A549 (cell line): ENCODE results near the gene LOXL4. TPM values are rescaled to one million over a fixed set of nuclear protein-coding genes. Genes with fewer than 3 reads are reported as not detected.

ENCODE experiments used
- ATAC-seq, 2 experiments: fragments of 200-7000 bp in 1 of 2; fragments of >200 bp in 1 of 2; cut with Nextera tagmentation in 1 of 2; cut with Tn5 transposase in 1 of 2; 3 replicates each; pipeline versions ENCODE4 v1.8.0 to v1.9.1; 2018 to 2020; ENCODE audit warnings: mild to moderate bottlenecking in 1 of 2, moderate library complexity in 1 of 2
- CTCF ChIA-PET: fragments of 300-600 bp; sonication (Branson Sonifier 250); formaldehyde crosslinking; extraction: SDS; loops from one replicate; lab custom pipeline; 2021; ENCODE audit warnings: antibody characterized with exemption, inconsistent platforms; lab: Yijun Ruan, JAX
- POLR2A ChIA-PET: fragments of 350-600 bp; formaldehyde crosslinking; extraction: SDS; loops from one replicate; lab custom pipeline; 2021; ENCODE audit warnings: antibody characterized with exemption, inconsistent platforms; lab: Yijun Ruan, JAX
- DNase-seq, 2 experiments: peaks; one replicate each; pipeline versions ENCODE4 v3.0.0 to v3.0.0-alpha.2; 2011 to 2016; ENCODE audit warnings: low read depth in 1 of 2, low spot score in 1 of 2
- FAIRE-seq: peaks from 2 replicates; lab custom pipeline; 2011; peaks lifted over from hg19 to GRCh38; lab: Jason Lieb, UNC
- H3K27ac ChIP-seq, 2 experiments: fragments of >200 bp; sonication (Bioruptor Twin); formaldehyde crosslinking; 3 replicates each; pipeline ENCODE4 v1.5.1; 2016 to 2017
- H3K4me1 ChIP-seq: fragments of >200 bp; sonication (Bioruptor Twin); formaldehyde crosslinking; 3 replicates; pipeline ENCODE4 v1.6.1; 2016
- H3K4me2 ChIP-seq: fragments of >200 bp; sonication (Bioruptor Twin); formaldehyde crosslinking; 3 replicates; pipeline ENCODE4 v1.6.1; 2016
- H3K4me3 ChIP-seq: fragments of >200 bp; sonication (Bioruptor Twin); formaldehyde crosslinking; 3 replicates; pipeline ENCODE4 v1.5.1; 2016
- H3K9me3 ChIP-seq: fragments of >200 bp; sonication (Bioruptor Twin); formaldehyde crosslinking; 3 replicates; pipeline ENCODE4 v1.6.1; 2016
- ATOH8 ChIP-seq: fragments of 250-450 bp; sonication (Bioruptor Pico); IDR thresholded peaks from 2 replicates; pipeline ENCODE4 v1.5.0; 2020; ENCODE audit warnings: low read depth, mild to moderate bottlenecking, moderate library complexity
- CHD4 ChIP-seq: fragments of 200-600 bp; sonication (generic); IDR thresholded peaks from 2 replicates; pipeline ENCODE4 v1.6.1; 2016; ENCODE audit warnings: antibody characterized with exemption, mild to moderate bottlenecking, borderline replicate concordance
- FOSB ChIP-seq: fragments of 250-450 bp; sonication (Bioruptor Pico); IDR thresholded peaks from 2 replicates; pipeline ENCODE4 v1.5.0; 2020; ENCODE audit warnings: mild to moderate bottlenecking, moderate library complexity
- FOSL2 ChIP-seq, 2 experiments: fragments of 450-650 bp in 1 of 2; fragments of >200 bp in 1 of 2; sonication (Bioruptor Twin) in 1 of 2; formaldehyde crosslinking; IDR thresholded peaks; 2 replicates each; pipeline versions ENCODE4 v1.5.0 to v1.6.1; 2016 to 2020; ENCODE audit warnings: mild to moderate bottlenecking in 1 of 2, moderate library complexity in 1 of 2
- HDAC2 ChIP-seq: fragments of 200-600 bp; sonication (generic); IDR thresholded peaks from 2 replicates; pipeline ENCODE4 v1.6.1; 2016
- HMGXB4 ChIP-seq: fragments of 250-450 bp; sonication (Bioruptor Pico); IDR thresholded peaks from 2 replicates; pipeline ENCODE4 v1.5.0; 2021; ENCODE audit warnings: mild to moderate bottlenecking, moderate library complexity, borderline replicate concordance
- HOXA7 ChIP-seq: fragments of 250-450 bp; sonication (Bioruptor Pico); IDR thresholded peaks from 2 replicates; pipeline ENCODE4 v1.5.0; 2020; ENCODE audit warnings: mild to moderate bottlenecking, moderate library complexity
- KDM1A ChIP-seq: fragments of 200-600 bp; sonication (generic); IDR thresholded peaks from 2 replicates; pipeline ENCODE4 v1.6.1; 2016; ENCODE audit warnings: low read depth, mild to moderate bottlenecking
- MAFK ChIP-seq: fragments of 450-650 bp; IDR thresholded peaks from 2 replicates; pipeline ENCODE4 v1.6.1; 2014; ENCODE audit not compliant: partially characterized antibody
- NPAS2 ChIP-seq: fragments of 250-450 bp; sonication (Bioruptor Pico); IDR thresholded peaks from 2 replicates; pipeline ENCODE4 v1.8.0; 2022; ENCODE audit warnings: mild to moderate bottlenecking, moderate library complexity, borderline replicate concordance
- PHF8 ChIP-seq: fragments of 200-600 bp; sonication (generic); IDR thresholded peaks from 2 replicates; pipeline ENCODE4 v1.6.1; 2016; ENCODE audit warnings: low read depth, mild to moderate bottlenecking, antibody characterized with exemption, moderate library complexity, borderline replicate concordance
- POLR2AphosphoS2 ChIP-seq: conservative IDR thresholded peaks from 2 replicates; pipeline ENCODE4 v1.6.1; 2012; ENCODE audit warnings: low read length, improper control_type of control experiment, inconsistent platforms
- RARB ChIP-seq: fragments of 250-450 bp; sonication (Bioruptor Pico); IDR thresholded peaks from 2 replicates; pipeline ENCODE4 v1.8.0; 2021; ENCODE audit warnings: mild to moderate bottlenecking, moderate library complexity
- SREBF2 ChIP-seq: fragments of 450-650 bp; IDR thresholded peaks from 2 replicates; pipeline ENCODE4 v1.6.1; 2014; ENCODE audit warnings: mild to moderate bottlenecking, moderate library complexity
- TP53 ChIP-seq: fragments of 250-450 bp; sonication (Bioruptor Pico); IDR thresholded peaks from 2 replicates; pipeline ENCODE4 v1.5.0; 2021; ENCODE audit warnings: mild to moderate bottlenecking, moderate library complexity
- ZC3H11A ChIP-seq: fragments of 450-650 bp; IDR thresholded peaks from 2 replicates; pipeline ENCODE4 v1.6.1; 2014; ENCODE audit warnings: antibody characterized with exemption, mild to moderate bottlenecking
- ZNF302 ChIP-seq: fragments of 250-450 bp; sonication (Bioruptor Pico); IDR thresholded peaks from 2 replicates; pipeline ENCODE4 v1.9.0; 2021; ENCODE audit warnings: inconsistent platforms, mild to moderate bottlenecking, moderate library complexity
- WGBS: methylation state at CpG from one replicate; pipeline ENCODE4 v1.1.6; 2017; ENCODE audit errors: missing lambda C conversion rate; 5-methylcytosine and 5-hydroxymethylcytosine counted together
- polyA plus RNA-seq, 4 experiments: library from polyadenylated mRNA; depleted of rRNA in 3 of 4; stranded (reverse); fragments of >200 nt; fragmentation: RNase III in 1 of 4; extraction: RNeasy Plus Mini Kit Qiagen cat#74134 plus additional on column Dnase treatment in 1 of 4; gene quantifications; 2 replicates in 3 of 4; 3 replicates in 1 of 4; pipeline ENCODE4 v1.2.3, GENCODE V29; 2011 to 2017
- TF ChIP-seq, protein P1 (sequence below): fragments of 200-600 bp; sonication (generic); IDR thresholded peaks from 2 replicates; pipeline ENCODE4 v1.6.1; 2016; ENCODE audit warnings: antibody characterized with exemption, mild to moderate bottlenecking, moderate library complexity
- TF ChIP-seq, protein P2 (sequence below): fragments of 450-650 bp; IDR thresholded peaks from 2 replicates; pipeline ENCODE4 v1.6.1; 2014; ENCODE audit warnings: antibody characterized with exemption
- TF ChIP-seq, protein P3 (sequence below): fragments of >200 bp; sonication (Bioruptor Twin); formaldehyde crosslinking; IDR thresholded peaks from 2 replicates; pipeline ENCODE4 v1.6.1; 2016
- TF ChIP-seq, protein P4 (sequence below): fragments of >200 bp; sonication (Bioruptor Twin); formaldehyde crosslinking; IDR thresholded peaks from 3 replicates; pipeline ENCODE4 v1.5.1; 2016

Gene LOXL4
- polyA plus RNA-seq, 2 of the 4 experiments (the other 2 are of a cell fraction): 1.6 to 2.1 TPM

- no peaks in the 10 kb centered on the region for H3K4me1 ChIP-seq
- H3K9me3 ChIP-seq: no peaks in the 10 kb centered on the region
- ChIA-PET POLR2A (no interaction called here), CTCF (interaction anchor here (0.9 to 3.1 kb wide), 6 partner anchors 9 to 388 kb away, joined by 3 to 10 read pairs (median 5); no protein-coding TSS in a partner anchor)
- no peak overlapping the region for H3K4me3 ChIP-seq
- ATAC-seq (no peak), FAIRE-seq (no peak), DNase-seq (no peak)
- TF ChIP-seq KDM1A (no peak), RARB (CRISPR knock-in tag) (no peak), MAFK (no peak), CHD4 (no peak), FOSL2 (IDR thresholded peaks at IDR 0.05) (no peak), FOSL2 (CRISPR knock-in tag; IDR thresholded peaks at IDR 0.05) (no peak), FOSB (CRISPR knock-in tag) (no peak), HOXA7 (CRISPR knock-in tag) (no peak), SREBF2 (no peak), TP53 (no peak)
- TF ChIP-seq, protein P1, sequence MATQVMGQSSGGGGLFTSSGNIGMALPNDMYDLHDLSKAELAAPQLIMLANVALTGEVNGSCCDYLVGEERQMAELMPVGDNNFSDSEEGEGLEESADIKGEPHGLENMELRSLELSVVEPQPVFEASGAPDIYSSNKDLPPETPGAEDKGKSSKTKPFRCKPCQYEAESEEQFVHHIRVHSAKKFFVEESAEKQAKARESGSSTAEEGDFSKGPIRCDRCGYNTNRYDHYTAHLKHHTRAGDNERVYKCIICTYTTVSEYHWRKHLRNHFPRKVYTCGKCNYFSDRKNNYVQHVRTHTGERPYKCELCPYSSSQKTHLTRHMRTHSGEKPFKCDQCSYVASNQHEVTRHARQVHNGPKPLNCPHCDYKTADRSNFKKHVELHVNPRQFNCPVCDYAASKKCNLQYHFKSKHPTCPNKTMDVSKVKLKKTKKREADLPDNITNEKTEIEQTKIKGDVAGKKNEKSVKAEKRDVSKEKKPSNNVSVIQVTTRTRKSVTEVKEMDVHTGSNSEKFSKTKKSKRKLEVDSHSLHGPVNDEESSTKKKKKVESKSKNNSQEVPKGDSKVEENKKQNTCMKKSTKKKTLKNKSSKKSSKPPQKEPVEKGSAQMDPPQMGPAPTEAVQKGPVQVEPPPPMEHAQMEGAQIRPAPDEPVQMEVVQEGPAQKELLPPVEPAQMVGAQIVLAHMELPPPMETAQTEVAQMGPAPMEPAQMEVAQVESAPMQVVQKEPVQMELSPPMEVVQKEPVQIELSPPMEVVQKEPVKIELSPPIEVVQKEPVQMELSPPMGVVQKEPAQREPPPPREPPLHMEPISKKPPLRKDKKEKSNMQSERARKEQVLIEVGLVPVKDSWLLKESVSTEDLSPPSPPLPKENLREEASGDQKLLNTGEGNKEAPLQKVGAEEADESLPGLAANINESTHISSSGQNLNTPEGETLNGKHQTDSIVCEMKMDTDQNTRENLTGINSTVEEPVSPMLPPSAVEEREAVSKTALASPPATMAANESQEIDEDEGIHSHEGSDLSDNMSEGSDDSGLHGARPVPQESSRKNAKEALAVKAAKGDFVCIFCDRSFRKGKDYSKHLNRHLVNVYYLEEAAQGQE: no peak
- TF ChIP-seq, protein P2, sequence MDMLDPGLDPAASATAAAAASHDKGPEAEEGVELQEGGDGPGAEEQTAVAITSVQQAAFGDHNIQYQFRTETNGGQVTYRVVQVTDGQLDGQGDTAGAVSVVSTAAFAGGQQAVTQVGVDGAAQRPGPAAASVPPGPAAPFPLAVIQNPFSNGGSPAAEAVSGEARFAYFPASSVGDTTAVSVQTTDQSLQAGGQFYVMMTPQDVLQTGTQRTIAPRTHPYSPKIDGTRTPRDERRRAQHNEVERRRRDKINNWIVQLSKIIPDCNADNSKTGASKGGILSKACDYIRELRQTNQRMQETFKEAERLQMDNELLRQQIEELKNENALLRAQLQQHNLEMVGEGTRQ: no peak
- TF ChIP-seq, protein P3, sequence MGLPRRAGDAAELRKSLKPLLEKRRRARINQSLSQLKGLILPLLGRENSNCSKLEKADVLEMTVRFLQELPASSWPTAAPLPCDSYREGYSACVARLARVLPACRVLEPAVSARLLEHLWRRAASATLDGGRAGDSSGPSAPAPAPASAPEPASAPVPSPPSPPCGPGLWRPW: no peak
- H3K4me2 ChIP-seq: no peak overlapping the region
- WGBS: 35% methylated on average over 4 of the region's 4 CpGs
- no peak overlapping the region for H3K27ac ChIP-seq
Observed at GRCh38 chr10:98302741-98303365, 34.9 kb upstream of the LOXL4 start.

DNA sequence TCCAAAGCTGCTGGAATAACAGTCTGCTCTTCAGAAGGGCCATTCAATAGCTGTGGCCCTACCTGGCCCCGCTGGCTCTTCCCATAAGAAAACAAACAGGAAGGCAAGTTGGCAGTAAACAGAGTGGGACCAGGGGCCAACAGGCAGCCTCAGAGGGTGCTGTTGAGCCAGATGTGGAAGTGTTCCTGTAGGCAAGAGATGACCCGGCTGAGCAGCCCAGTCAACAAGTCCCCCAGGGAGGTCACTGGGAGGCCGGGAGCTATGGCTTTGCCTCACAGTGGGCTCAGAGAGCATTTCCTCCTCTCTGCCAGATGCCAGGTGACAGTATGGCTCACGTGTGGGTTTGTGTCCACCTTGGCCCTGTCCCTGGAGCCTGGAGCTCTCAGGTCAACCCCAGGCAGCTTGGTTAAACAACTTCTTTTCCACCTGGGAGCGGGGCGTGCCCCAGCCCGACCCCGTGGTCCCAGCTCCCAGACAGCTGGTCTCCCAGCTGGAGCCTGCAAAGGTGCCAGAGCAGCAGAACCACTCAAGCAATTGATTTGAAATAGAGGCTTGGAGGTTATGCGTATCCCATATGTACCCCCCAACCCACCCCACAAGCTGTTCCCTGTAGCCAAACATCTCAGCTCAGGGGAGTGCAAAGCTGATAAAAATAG, 33.8 kb upstream of the LOXL4 start:
- ChIA-PET CTCF (interaction anchor here (0.9 to 4.3 kb wide), 5 partner anchors 8 to 387 kb away, joined by 3 to 21 read pairs (median 5); no protein-coding TSS in a partner anchor), POLR2A (no interaction called here)
- DNase-seq: no peak
- 23% methylated on average over 9 of the region's 9 CpGs for WGBS
- ATAC-seq: 0 out of 6 replicates have a peak, but pooled peaks of 1 of the 2 experiments have one; percentile 10
- Histone ChIP-seq H3K27ac (no peak overlapping the region), H3K4me1 (no peaks in the 10 kb centered on the region), H3K9me3 (no peaks in the 10 kb centered on the region), H3K4me2 (no peak overlapping the region), H3K4me3 (no peak overlapping the region)
- FAIRE-seq: no peak
- TF ChIP-seq, protein P3: no peak
- TF ChIP-seq ZC3H11A: no peak
- TF ChIP-seq, protein P4, sequence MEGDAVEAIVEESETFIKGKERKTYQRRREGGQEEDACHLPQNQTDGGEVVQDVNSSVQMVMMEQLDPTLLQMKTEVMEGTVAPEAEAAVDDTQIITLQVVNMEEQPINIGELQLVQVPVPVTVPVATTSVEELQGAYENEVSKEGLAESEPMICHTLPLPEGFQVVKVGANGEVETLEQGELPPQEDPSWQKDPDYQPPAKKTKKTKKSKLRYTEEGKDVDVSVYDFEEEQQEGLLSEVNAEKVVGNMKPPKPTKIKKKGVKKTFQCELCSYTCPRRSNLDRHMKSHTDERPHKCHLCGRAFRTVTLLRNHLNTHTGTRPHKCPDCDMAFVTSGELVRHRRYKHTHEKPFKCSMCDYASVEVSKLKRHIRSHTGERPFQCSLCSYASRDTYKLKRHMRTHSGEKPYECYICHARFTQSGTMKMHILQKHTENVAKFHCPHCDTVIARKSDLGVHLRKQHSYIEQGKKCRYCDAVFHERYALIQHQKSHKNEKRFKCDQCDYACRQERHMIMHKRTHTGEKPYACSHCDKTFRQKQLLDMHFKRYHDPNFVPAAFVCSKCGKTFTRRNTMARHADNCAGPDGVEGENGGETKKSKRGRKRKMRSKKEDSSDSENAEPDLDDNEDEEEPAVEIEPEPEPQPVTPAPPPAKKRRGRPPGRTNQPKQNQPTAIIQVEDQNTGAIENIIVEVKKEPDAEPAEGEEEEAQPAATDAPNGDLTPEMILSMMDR: no peak
- TF ChIP-seq CHD4: no peak
- TF ChIP-seq ATOH8 (CRISPR knock-in tag): no peak
- no peak for TF ChIP-seq POLR2AphosphoS2
- TF ChIP-seq HMGXB4 (CRISPR knock-in tag): no peak
- no peak for TF ChIP-seq PHF8
- TF ChIP-seq ZNF302: no peak
- no peak for TF ChIP-seq HDAC2
- no peak for TF ChIP-seq NPAS2 (CRISPR knock-in tag)
